Measurements from ENCODE around the gene WWC2.
"Not testable (repeated sequence)": the region's sequence is repeated elsewhere in the genome, so short reads cannot be mapped to it uniquely, and the experiment has no call there.

Gene WWC2

DNA sequence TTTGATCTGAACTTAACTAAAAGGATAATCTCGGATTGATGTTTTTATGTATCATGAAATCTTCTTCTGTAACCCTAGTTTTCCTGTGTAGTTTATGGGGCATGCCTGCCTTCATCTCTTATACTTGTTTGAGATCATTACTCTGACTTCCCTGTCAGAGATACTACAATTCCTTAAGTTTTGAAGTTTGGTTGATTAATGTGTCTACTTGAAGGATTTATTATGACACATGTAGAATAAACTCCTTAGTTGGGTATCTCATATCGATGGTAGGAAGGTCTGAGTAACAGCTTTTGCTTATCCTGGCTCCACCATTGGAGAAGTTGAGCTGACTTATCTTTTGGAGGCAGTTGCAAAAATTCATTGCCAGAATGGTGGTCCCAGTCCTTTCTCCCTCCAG is 46.7 kb downstream of the WWC2 start:
- Histone ChIP-seq H3K27ac (ENCODE audit: low read length) (no peak overlapping the region), H3K9me3 (ENCODE audit: control insufficient read depth, low read depth, low read length) (no peaks in the 10 kb centered on the region), H3K4me3 (ENCODE audit: low read length) (no peak overlapping the region), H3K4me1 (ENCODE audit: control insufficient read depth, low read depth, low read length) (peaks cover 10% of the 10 kb centered on the region), H3K27me3 (ENCODE audit: control insufficient read depth, insufficient read depth, low read length) (no peaks in the 10 kb centered on the region), H3K36me3 (ENCODE audit: control insufficient read depth, low read depth, low read length) (no peaks in the 10 kb centered on the region), H3K9ac (ENCODE audit: low read length) (no peak overlapping the region)

GRCh38 chr4:183146478-183146877 is 47.4 kb downstream of the WWC2 start:
- Histone ChIP-seq H3K9me3 (ENCODE audit: control insufficient read depth, low read depth, low read length) (no peaks in the 10 kb centered on the region), H3K36me3 (ENCODE audit: control insufficient read depth, low read depth, low read length) (no peaks in the 10 kb centered on the region), H3K9ac (ENCODE audit: low read length) (no peak overlapping the region), H3K4me3 (ENCODE audit: low read length) (no peak overlapping the region), H3K27me3 (ENCODE audit: control insufficient read depth, insufficient read depth, low read length) (no peaks in the 10 kb centered on the region), H3K27ac (ENCODE audit: low read length) (no peak overlapping the region), H3K4me1 (ENCODE audit: control insufficient read depth, low read depth, low read length) (peaks cover 10% of the 10 kb centered on the region)

DNA sequence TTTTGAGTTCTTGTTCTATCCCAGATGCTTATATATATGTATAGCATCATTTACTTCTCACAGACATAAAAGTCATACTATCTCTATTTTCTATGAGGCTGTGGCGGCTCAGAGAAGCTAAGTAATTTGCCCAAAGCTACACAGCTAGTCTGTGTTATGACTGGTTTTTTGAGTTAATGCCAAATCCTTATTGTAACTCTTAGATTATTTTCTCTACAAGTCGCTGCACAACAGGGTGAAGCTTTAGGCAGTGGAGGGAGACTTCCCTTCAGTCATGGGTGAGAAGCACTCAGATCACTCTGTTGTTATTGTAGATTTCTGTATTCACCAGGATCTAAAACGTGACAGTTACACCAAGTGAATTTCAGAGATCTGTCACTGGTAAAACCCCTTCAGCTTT is 48.1 kb downstream of the WWC2 start:
- H3K9ac ChIP-seq (ENCODE audit: low read length), result no peak overlapping the region
- no peaks in the 10 kb centered on the region for H3K9me3 ChIP-seq (ENCODE audit: control insufficient read depth, low read depth, low read length)
- no peak overlapping the region for H3K4me3 ChIP-seq (ENCODE audit: low read length)
- no peaks in the 10 kb centered on the region for H3K36me3 ChIP-seq (ENCODE audit: control insufficient read depth, low read depth, low read length)
- H3K4me1 ChIP-seq (ENCODE audit: control insufficient read depth, low read depth, low read length), result peaks cover 10% of the 10 kb centered on the region
- H3K27ac ChIP-seq (ENCODE audit: low read length), result no peak overlapping the region
- H3K27me3 ChIP-seq (ENCODE audit: control insufficient read depth, insufficient read depth, low read length), result no peaks in the 10 kb centered on the region

DNA sequence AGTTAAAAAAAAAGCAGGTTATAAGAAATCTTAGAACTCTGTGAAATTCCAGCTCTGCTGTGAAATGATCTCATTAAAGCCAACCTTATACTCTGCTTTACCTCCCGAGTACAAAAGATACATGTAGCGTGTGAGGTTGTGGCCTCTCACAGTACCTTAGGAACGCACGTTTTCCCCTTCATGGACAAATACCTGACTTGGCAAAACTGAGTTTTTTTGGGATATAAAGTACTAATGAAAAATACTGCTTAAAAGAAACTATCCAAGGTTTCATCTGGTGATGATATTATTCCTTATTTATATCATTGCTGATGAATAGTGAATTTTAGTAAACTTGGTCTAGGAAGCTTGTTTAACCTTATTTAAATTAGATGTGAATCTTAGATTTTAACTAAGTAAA is 48.9 kb downstream of the WWC2 start:
- Histone ChIP-seq H3K27ac (ENCODE audit: low read length) (no peak overlapping the region), H3K36me3 (ENCODE audit: control insufficient read depth, low read depth, low read length) (no peaks in the 10 kb centered on the region), H3K4me3 (ENCODE audit: low read length) (no peak overlapping the region), H3K9ac (ENCODE audit: low read length) (no peak overlapping the region), H3K9me3 (ENCODE audit: control insufficient read depth, low read depth, low read length) (no peaks in the 10 kb centered on the region), H3K4me1 (ENCODE audit: control insufficient read depth, low read depth, low read length) (peaks cover 10% of the 10 kb centered on the region), H3K27me3 (ENCODE audit: control insufficient read depth, insufficient read depth, low read length) (no peaks in the 10 kb centered on the region)

DNA sequence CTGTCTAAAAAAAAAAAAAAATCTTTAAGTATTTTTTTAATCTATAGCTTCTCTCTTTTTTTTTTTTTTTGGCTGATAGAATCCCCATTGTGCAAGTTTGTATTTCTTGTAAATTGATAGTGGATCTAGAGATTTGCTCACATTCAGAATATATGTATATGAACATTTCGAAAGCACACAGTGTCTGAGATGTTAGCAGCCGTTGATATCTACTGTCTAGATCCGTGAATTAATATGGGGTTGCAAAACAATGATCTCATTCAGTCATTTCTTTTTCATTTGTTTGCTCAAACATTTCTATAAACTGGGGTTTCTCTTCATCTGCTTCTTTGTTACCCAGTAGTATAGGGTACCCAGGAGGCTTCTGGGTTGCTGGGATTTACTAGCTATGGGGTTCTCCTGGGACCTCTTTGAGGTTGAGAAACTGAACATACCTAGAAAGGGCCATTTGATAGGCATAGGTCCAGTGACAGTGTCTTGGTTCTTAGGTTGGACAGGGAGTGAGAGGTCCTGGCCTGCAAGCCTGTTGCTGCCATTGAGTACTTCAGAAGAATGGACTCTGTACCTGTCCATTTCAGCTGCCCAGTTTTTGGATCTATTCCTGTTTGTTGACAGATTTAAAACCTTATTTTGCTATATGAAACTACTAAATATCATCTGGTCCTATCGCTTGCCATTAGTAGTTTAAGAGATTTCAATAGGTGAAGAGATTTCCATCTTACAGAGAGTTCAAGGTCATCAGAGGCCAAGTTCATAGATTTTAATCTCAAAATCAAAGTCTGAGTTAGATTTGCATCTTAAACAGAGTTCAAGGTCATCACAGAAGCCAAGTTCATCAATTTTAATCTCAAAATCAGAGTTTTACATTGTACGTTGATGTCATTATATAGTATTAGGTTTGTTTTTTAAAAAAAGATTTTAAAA is 50.8 kb downstream of the WWC2 start:
- Histone ChIP-seq H3K4me1 (ENCODE audit: control insufficient read depth, low read depth, low read length) (peaks cover 15% of the 10 kb centered on the region), H3K27me3 (ENCODE audit: control insufficient read depth, insufficient read depth, low read length) (no peaks in the 10 kb centered on the region), H3K4me3 (ENCODE audit: low read length) (no peak overlapping the region), H3K9ac (ENCODE audit: low read length) (no peak overlapping the region), H3K27ac (ENCODE audit: low read length) (no peak overlapping the region), H3K9me3 (ENCODE audit: control insufficient read depth, low read depth, low read length) (no peaks in the 10 kb centered on the region), H3K36me3 (ENCODE audit: control insufficient read depth, low read depth, low read length) (no peaks in the 10 kb centered on the region)

- not testable (repeated sequence) for H3K27ac ChIP-seq (ENCODE audit: low read length); H3K36me3 ChIP-seq (ENCODE audit: control insufficient read depth, low read depth, low read length); H3K4me3 ChIP-seq (ENCODE audit: low read length); H3K9ac ChIP-seq (ENCODE audit: low read length); H3K9me3 ChIP-seq (ENCODE audit: control insufficient read depth, low read depth, low read length); H3K27me3 ChIP-seq (ENCODE audit: control insufficient read depth, insufficient read depth, low read length)
- H3K4me1 ChIP-seq (ENCODE audit: control insufficient read depth, low read depth, low read length), result peaks cover 18% of the 10 kb centered on the region
These were observed 51.6 kb downstream of the WWC2 start for GRCh38 chr4:183150664-183151063.

- H3K36me3 ChIP-seq (ENCODE audit: control insufficient read depth, low read depth, low read length); H3K4me3 ChIP-seq (ENCODE audit: low read length); H3K27me3 ChIP-seq (ENCODE audit: control insufficient read depth, insufficient read depth, low read length); H3K9me3 ChIP-seq (ENCODE audit: control insufficient read depth, low read depth, low read length); H3K27ac ChIP-seq (ENCODE audit: low read length); H3K9ac ChIP-seq (ENCODE audit: low read length): not testable (repeated sequence)
- H3K4me1 ChIP-seq (ENCODE audit: control insufficient read depth, low read depth, low read length), result peaks cover 14% of the 10 kb centered on the region
These were observed 53.2 kb downstream of the WWC2 start for GRCh38 chr4:183152232-183152631.

DNA sequence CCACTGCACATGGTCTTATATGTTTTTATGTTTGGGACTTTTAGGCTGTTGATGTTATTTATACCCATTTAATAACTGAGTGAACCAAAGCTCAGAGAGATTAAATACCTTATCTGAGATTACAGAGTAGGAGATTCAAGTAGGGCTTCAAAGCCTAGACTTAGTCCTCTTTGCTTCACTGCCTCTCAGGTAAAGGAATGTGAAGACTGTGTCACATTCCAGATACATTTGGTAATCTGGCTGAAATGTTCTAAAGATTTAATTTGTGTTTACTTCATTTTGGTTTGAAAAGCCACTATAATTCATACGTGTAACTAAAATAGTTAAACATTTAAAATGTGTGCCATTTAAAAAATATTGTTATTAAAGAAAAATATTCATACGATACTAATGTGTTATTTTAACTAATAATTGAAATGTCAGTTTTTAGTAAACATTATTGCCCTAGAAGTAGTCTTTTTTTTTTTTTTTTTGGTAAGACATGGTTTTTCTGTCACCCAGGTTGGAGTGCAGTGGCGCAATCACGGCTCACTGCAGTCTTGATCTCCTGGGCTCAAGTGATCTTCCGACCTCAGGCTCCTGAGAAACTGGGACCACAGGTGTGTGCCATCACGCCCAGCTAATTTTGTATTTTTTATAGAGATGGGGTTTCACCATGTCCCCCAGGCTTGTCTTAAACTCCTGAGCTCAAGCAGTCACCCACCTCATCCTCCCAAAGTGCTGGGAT is 54.3 kb downstream of the WWC2 start:
- Histone ChIP-seq H3K36me3 (ENCODE audit: control insufficient read depth, low read depth, low read length) (no peaks in the 10 kb centered on the region), H3K27me3 (ENCODE audit: control insufficient read depth, insufficient read depth, low read length) (no peaks in the 10 kb centered on the region), H3K9me3 (ENCODE audit: control insufficient read depth, low read depth, low read length) (no peaks in the 10 kb centered on the region), H3K9ac (ENCODE audit: low read length) (no peak overlapping the region), H3K4me3 (ENCODE audit: low read length) (no peak overlapping the region), H3K4me1 (ENCODE audit: control insufficient read depth, low read depth, low read length) (peaks cover 14% of the 10 kb centered on the region), H3K27ac (ENCODE audit: low read length) (no peak overlapping the region)

GRCh38 chr4:183154701-183155391 is 55.8 kb downstream of the WWC2 start:
- peaks cover 14% of the 10 kb centered on the region for H3K4me1 ChIP-seq (ENCODE audit: control insufficient read depth, low read depth, low read length)
- no peaks in the 10 kb centered on the region for H3K27me3 ChIP-seq (ENCODE audit: control insufficient read depth, insufficient read depth, low read length)
- H3K9ac ChIP-seq (ENCODE audit: low read length), result no peak overlapping the region
- H3K36me3 ChIP-seq (ENCODE audit: control insufficient read depth, low read depth, low read length), result no peaks in the 10 kb centered on the region
- no peak overlapping the region for H3K27ac ChIP-seq (ENCODE audit: low read length)
- no peaks in the 10 kb centered on the region for H3K9me3 ChIP-seq (ENCODE audit: control insufficient read depth, low read depth, low read length)
- H3K4me3 ChIP-seq (ENCODE audit: low read length), result no peak overlapping the region

GRCh38 chr4:183155450-183156184 is 56.6 kb downstream of the WWC2 start:
- H3K36me3 ChIP-seq (ENCODE audit: control insufficient read depth, low read depth, low read length), result no peaks in the 10 kb centered on the region
- no peak overlapping the region for H3K9ac ChIP-seq (ENCODE audit: low read length)
- H3K4me3 ChIP-seq (ENCODE audit: low read length), result no peak overlapping the region
- no peaks in the 10 kb centered on the region for H3K27me3 ChIP-seq (ENCODE audit: control insufficient read depth, insufficient read depth, low read length)
- no peak overlapping the region for H3K27ac ChIP-seq (ENCODE audit: low read length)
- H3K4me1 ChIP-seq (ENCODE audit: control insufficient read depth, low read depth, low read length), result peaks cover 18% of the 10 kb centered on the region
- no peaks in the 10 kb centered on the region for H3K9me3 ChIP-seq (ENCODE audit: control insufficient read depth, low read depth, low read length)

DNA sequence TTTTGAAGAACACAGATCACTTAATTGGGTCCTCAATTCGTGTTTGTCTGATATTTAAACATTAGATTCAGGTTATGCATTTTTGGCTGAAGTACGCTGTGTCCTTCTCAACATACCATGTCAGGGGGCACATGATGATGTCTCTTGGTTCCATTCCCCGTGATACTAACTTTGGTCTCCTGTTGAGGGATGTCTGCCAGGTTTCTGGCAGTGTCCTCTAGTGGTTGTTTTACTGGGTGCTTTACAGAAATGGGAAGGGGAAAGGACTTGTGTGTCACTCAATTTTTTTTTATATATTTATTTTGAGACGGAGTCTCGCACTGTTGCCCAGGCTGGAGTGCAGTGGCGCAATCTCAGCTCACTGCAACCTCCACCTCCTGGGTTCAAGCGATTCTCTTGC is 58.2 kb downstream of the WWC2 start:
- Histone ChIP-seq H3K27ac (ENCODE audit: low read length) (no peak overlapping the region), H3K36me3 (ENCODE audit: control insufficient read depth, low read depth, low read length) (no peaks in the 10 kb centered on the region), H3K4me1 (ENCODE audit: control insufficient read depth, low read depth, low read length) (peaks cover 18% of the 10 kb centered on the region)

More for the DNA sequence above, 58.2 kb downstream of the WWC2 start:
- Histone ChIP-seq H3K9ac (ENCODE audit: low read length) (no peak overlapping the region), H3K9me3 (ENCODE audit: control insufficient read depth, low read depth, low read length) (no peaks in the 10 kb centered on the region), H3K4me3 (ENCODE audit: low read length) (no peak overlapping the region), H3K27me3 (ENCODE audit: control insufficient read depth, insufficient read depth, low read length) (no peaks in the 10 kb centered on the region)
